ENCODE results near the gene GOPC. TPM values are rescaled to one million over a fixed set of nuclear protein-coding genes. Genes with fewer than 3 reads are reported as not detected.

The GOPC gene
- total RNA-seq, 5 donors from 2014 or later (not counting 1 experiment from before 2014, with no cell fraction given) = 20.8 to 30.2 (median 27.5) TPM

GRCh38 chr6:117512987-117513573 lies 89.2 kb downstream of the GOPC start:
- WGBS (ENCODE audit: insufficient coverage) = no CpG with 5 or more reads among the region's 2 CpGs
- DNase-seq = no peak
- no peak overlapping the region for H3K27ac Mint-ChIP-seq
- no peaks in the 10 kb centered on the region for H3K36me3 Mint-ChIP-seq
- no peaks in the 10 kb centered on the region for H3K36me3 ChIP-seq (ENCODE audit: control insufficient read depth in 2 of 2, extremely low read depth in 1 of 2, insufficient read depth in 1 of 2, low read length in 1 of 2)
- H3K9me3 ChIP-seq = no peaks in the 10 kb centered on the region
- H3K27me3 ChIP-seq (replicated peaks in 1 of 2; ENCODE audit: control insufficient read depth in 2 of 2, extremely low read depth in 1 of 2, insufficient read depth in 2 of 2, low read length in 1 of 2) = peaks cover 0 to 2% of the 10 kb centered on the region in 2 experiments
- peaks cover 10 to 17% of the 10 kb centered on the region in 2 donors for H3K27me3 Mint-ChIP-seq
- H3K9me3 Mint-ChIP-seq = no peaks in the 10 kb centered on the region
- H3K4me3 Mint-ChIP-seq = no peak overlapping the region
- ChIA-PET POLR2A (no interaction called here), CTCF (no interaction called here)
- H3K4me1 ChIP-seq (ENCODE audit: control insufficient read depth in 1 of 2, extremely low read depth in 1 of 2, insufficient read depth in 2 of 2, low read length in 2 of 2) = no peaks in the 10 kb centered on the region
- no peak overlapping the region for H3K4me3 ChIP-seq (ENCODE audit: control insufficient read depth in 1 of 2, extremely low read depth in 1 of 2, low read length in 1 of 2)
- no peak overlapping the region for H3K27ac ChIP-seq (ENCODE audit: low read length)
- no peaks in the 10 kb centered on the region for H3K4me1 Mint-ChIP-seq
- no peak for ATAC-seq (replicated peaks in 1 of 4)

GRCh38 chr6:117512056-117512828 lies 90.1 kb downstream of the GOPC start:
- DNase-seq (no peak), ATAC-seq (replicated peaks in 1 of 4) (no peak)
- H3K27ac ChIP-seq (ENCODE audit: low read length) = no peak overlapping the region
- no peaks in the 10 kb centered on the region for H3K36me3 ChIP-seq (ENCODE audit: control insufficient read depth in 2 of 2, extremely low read depth in 1 of 2, insufficient read depth in 1 of 2, low read length in 1 of 2)
- no peaks in the 10 kb centered on the region for H3K36me3 Mint-ChIP-seq
- ChIA-PET CTCF (no interaction called here), POLR2A (no interaction called here)
- no peaks in the 10 kb centered on the region for H3K9me3 Mint-ChIP-seq
- H3K4me3 Mint-ChIP-seq = no peak overlapping the region
- H3K27me3 Mint-ChIP-seq = peaks cover 10 to 17% of the 10 kb centered on the region in 2 donors
- peaks cover 0 to 2% of the 10 kb centered on the region in 2 experiments for H3K27me3 ChIP-seq (replicated peaks in 1 of 2; ENCODE audit: control insufficient read depth in 2 of 2, extremely low read depth in 1 of 2, insufficient read depth in 2 of 2, low read length in 1 of 2)
- H3K27ac Mint-ChIP-seq = no peak overlapping the region
- H3K9me3 ChIP-seq = no peaks in the 10 kb centered on the region
- WGBS (ENCODE audit: insufficient coverage) = 100% methylated on average over 2 of the region's 7 CpGs
- no peak overlapping the region for H3K4me3 ChIP-seq (ENCODE audit: control insufficient read depth in 1 of 2, extremely low read depth in 1 of 2, low read length in 1 of 2)
- H3K4me1 Mint-ChIP-seq = no peaks in the 10 kb centered on the region
- no peaks in the 10 kb centered on the region for H3K4me1 ChIP-seq (ENCODE audit: control insufficient read depth in 1 of 2, extremely low read depth in 1 of 2, insufficient read depth in 2 of 2, low read length in 2 of 2)

Other genes with a start within 250 kb of the GOPC start
- gene ROS1, start 176.6 kb downstream of the GOPC start, total RNA-seq = under 1 TPM in 3 of 5 donors, not detected in 2; 0.03 to 0.07 (median 0.06) TPM
- 1 to 10 TPM; 2.2 to 7.3 (median 4.2) TPM for gene DCBLD1, start 119.8 kb downstream of the GOPC start, total RNA-seq
- 10 to 100 TPM; 21.7 to 33.1 (median 28.0) TPM for gene NUS1, start 73.0 kb upstream of the GOPC start, total RNA-seq

Measured in T-cell (primary cell).